CD4-positive, alpha-beta T cell treated with Interleukin-12 subunit alpha and Interleukin-12 subunit beta, for 1 hour (primary cell): ENCODE data around the gene SLC20A1.
"Not testable (repeated sequence)": the region's sequence is repeated elsewhere in the genome, so short reads cannot be mapped to it uniquely, and the experiment has no call there.

Experiments used
- DNase-seq: peaks from one replicate; pipeline ENCODE4 v3.0.0-alpha.2; 2020

Gene SLC20A1

GRCh38 chr2:112645310-112646101, at the start of gene SLC20A1:
Gene SLC20A1, plus strand, starts transcription at chr2:112645939. Its CDS starts 890 bp downstream, at chr2:112646829.
- DNase-seq: peak; percentile 99

GRCh38 chr2:112597537-112598322, 48.0 kb upstream of the SLC20A1 start:
- no peak for DNase-seq

GRCh38 chr2:112600634-112601033, 45.1 kb upstream of the SLC20A1 start:
- DNase-seq: no peak

- DNase-seq: no peak
Measured at GRCh38 chr2:112601754-112602153, 44.0 kb upstream of the SLC20A1 start.

GRCh38 chr2:112602917-112603316, 42.8 kb upstream of the SLC20A1 start:
- DNase-seq: no peak

DNA sequence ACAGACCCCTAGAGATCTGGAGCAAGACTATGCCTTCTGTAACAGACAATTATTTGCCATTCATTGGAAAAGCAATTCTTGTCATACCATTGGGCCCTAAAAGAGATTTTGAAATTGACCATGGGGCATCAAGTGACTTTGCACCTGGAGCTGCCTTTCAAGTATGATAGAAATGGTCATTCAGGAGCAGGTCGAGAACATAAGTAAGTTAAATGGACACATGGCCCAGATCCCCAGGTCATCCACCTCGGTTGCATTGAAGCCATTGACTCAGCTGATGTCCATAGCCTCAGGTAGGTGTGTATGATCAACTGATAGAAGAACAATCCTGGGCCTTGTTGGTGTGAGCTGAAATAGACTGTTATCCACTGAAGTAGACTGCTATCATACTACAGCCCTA, 42.0 kb upstream of the SLC20A1 start:
- no peak for DNase-seq

GRCh38 chr2:112604952-112605351, 40.8 kb upstream of the SLC20A1 start:
- DNase-seq: no peak

GRCh38 chr2:112605926-112606325, 39.8 kb upstream of the SLC20A1 start:
- DNase-seq: no peak

DNA sequence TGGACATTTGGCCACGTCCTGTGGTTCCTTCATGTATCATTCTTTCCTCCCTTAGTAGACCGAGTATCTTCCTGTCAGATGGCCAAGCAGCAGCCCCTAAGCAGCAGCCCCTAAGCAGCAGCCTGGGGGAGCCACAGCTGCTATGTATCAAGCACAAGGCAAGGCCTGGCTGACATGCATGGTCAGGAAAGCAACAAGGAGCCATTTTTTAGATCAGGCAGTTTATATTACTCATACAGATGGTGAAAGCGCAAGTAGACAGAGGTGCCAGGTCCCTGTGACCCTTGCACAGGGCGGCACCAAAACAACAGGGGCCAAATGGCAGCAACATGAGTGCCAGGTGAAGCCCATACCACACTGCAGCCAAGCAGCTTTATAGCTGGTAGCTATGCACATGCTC, 39.2 kb upstream of the SLC20A1 start:
- DNase-seq: no peak

DNA sequence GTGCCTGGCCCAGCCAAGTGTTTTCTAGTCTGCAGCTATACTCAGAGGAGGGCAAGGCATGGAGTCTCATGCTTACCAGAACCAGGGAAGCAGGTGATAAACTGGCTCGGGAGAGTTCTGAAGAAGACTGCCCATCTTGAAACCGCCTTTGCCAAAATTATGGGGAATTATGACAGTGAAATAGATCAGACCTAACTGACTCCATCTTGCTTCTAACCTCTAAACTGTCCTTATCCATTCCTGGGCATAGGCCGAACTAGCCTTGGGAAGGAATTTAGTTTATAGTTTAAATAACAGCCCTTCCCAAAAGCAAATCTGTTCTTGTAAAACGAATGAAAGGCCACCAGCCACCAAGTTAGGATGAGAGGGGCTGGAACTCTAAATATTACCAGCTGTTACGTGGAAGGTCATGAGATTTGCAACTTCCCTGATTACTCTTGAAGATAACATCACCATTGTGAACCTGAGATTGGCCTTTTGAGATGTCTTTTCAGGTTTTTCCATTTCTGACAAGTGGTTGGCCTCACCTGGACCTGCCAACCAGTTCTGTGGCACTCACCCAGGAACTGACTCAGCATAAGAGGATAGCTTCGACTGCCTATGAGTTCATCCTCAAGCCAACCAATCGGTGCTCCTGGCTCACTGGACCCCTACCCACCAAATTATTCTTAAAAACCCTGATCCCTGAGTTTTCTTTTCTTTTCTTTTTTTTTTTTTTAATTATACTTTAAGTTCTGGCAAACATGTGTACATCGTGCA, 37.9 kb upstream of the SLC20A1 start:
- no peak for DNase-seq

DNA sequence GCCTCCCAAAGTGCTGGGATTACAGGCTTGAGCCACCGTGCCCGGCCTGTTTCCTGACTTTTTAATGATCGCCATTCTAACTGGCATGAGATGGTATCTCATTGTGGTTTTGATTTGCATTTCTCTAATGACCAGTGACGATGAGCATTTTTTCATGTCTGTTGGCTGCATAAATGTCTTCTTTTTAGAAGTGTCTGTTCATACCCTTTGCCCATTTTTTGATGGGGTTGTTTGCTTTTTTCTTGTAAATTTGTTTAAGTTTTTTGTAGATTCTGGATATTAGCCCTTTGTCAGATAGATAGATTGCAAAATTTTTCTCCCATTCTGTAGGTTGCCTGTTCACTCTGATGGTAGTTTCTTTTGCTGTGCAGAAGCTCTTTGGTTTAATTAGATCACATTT, 36.4 kb upstream of the SLC20A1 start:
- DNase-seq: not testable (repeated sequence)

DNA sequence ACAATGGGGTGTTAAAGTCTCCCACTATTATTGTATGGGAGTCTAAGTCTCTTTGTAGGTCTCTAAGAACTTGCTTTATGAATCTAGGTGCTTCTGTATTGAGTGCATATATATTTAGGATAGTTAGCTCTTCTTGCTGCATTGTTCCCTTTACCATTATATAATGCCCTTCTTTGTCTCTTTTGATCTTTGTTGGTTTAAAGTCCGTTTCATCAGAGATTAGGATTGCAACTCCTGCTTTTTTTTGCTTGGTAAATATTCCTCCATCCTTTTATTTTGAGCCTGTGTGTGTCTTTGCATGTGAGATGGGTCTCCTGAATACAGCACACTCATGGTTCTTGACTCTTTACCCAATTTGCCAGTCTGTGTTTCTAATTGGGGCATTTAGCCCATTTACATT, 33.5 kb upstream of the SLC20A1 start:
- not testable (repeated sequence) for DNase-seq

GRCh38 chr2:112614201-112614840, 31.4 kb upstream of the SLC20A1 start:
- DNase-seq: no peak

GRCh38 chr2:112615051-112615450, 30.7 kb upstream of the SLC20A1 start:
- no peak for DNase-seq

- DNase-seq: not testable (repeated sequence)
Measured at GRCh38 chr2:112615798-112616197, 29.9 kb upstream of the SLC20A1 start.

GRCh38 chr2:112618383-112618782, 27.4 kb upstream of the SLC20A1 start:
- no peak for DNase-seq

- no peak for DNase-seq
Measured at GRCh38 chr2:112621790-112622527, 23.8 kb upstream of the SLC20A1 start.

DNA sequence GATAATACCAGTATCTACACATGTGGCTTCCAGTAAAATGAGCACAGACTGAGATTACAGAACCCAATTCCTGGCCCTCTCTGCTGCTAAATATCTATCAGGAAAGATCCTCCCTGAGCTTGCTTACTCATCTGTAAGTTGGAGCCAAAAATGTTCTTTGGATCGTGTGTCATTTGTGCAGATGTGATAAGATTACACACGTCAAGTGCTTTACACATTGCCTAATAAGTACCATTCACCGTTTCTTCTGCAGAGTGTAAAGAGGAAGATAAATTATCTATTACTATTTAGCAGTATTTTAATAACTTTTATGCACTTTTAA, 23.2 kb upstream of the SLC20A1 start:
- no peak for DNase-seq

GRCh38 chr2:112623913-112624777, 21.6 kb upstream of the SLC20A1 start:
- peak; percentile 72 for DNase-seq

DNA sequence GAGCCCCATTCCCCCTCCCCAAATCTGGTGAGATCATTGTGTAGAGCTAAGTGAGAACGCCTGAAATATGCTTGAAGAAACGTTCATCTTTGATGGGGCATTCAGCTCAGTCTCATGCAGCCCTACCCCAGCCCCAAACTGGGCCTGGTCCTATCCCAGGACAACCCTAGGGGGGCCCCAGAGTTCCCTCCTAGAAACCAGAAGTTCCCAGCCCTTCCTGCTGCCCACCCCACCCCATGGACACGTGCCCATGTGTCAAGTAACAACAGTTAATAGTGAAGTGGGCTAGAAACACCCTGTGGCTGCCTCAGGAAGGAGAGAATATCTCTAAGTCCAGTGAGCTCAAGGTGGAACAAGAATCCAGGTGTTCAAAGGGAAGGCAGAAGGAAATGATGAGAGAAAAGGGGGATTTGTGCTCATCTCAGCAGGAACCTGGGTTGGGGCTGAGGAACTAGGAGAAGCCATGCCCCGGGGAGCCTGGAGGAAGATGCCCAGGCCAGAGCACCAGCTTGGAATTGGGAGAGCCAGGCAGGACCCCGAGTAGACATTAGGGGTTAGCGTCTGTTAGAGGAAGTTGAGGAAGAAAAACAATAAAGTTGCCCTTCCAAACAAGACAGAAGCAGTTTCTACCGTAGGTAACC, 20.1 kb upstream of the SLC20A1 start:
- no peak for DNase-seq

DNA sequence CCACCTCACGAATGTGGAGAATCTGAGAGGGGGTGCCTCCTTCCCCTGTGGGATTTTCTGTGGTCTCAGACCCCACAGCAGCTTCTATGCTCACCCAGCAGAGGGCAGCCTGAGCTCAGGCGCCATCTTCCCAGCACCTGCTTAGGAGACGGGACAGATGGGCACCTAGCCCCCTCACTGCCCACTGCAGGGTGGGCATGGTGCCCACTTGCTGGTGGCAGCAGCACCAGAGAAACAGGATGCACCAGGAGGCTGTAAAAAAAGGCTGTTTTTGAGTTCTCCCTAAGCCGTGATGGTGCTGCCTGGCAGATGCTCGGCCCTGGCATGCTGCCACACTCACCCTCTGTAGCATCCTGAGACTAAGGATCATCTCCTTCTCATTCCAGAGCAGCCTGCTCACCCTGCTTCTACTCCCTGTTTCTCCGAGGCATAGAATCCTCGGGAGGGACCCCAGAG, 19.1 kb upstream of the SLC20A1 start:
- DNase-seq: peak; percentile 71
